GM12878 (cell line): ENCODE measurements around the gene SRBD1. TPM values are rescaled to one million over a fixed set of nuclear protein-coding genes. Genes with fewer than 3 reads are reported as not detected.

ENCODE experiments used
- ATAC-seq: fragments of 200-7000 bp; cut with Tn5 transposase; 3 replicates; pipeline ENCODE4 v1.9.1; 2020; ENCODE audit warnings: mild to moderate bottlenecking, moderate library complexity
- BruUV-seq: library from RNA; stranded (reverse); fragments of 400-500 nt; replicated peaks from 2 replicates; lab custom pipeline; 2021; lab: Mats Ljungman, UMichigan
- CTCF ChIA-PET: fragments of 300-600 bp; sonication (Branson Sonifier 250); formaldehyde crosslinking; extraction: SDS; loops from one replicate; lab custom pipeline; 2021; ENCODE audit warnings: inconsistent platforms; lab: Yijun Ruan, JAX
- POLR2A ChIA-PET: fragments of 350-600 bp; formaldehyde crosslinking; extraction: SDS; loops from one replicate; lab custom pipeline; 2021; ENCODE audit warnings: inconsistent platforms; lab: Charles Lee
- RAD21 ChIA-PET: fragments of 300-600 bp; sonication (Branson Sonifier 250); formaldehyde crosslinking; loops from one replicate; lab custom pipeline; 2023; ENCODE audit warnings: antibody characterized with exemption; ENCODE audit not compliant: unreplicated experiment; lab: Charles Lee
- SMC1A ChIA-PET: fragments of 300-600 bp; sonication (Branson Sonifier 250); formaldehyde crosslinking; loops from one replicate; lab custom pipeline; 2023; ENCODE audit not compliant: unreplicated experiment, uncharacterized antibody; lab: Charles Lee
- DNase-seq: peaks from one replicate; pipeline ENCODE4 v3.0.0-alpha.2; 2011; ENCODE audit warnings: low read depth, low spot score
- FAIRE-seq: peaks from 3 replicates; lab custom pipeline; 2011; peaks lifted over from hg19 to GRCh38; lab: Jason Lieb, UNC
- H2AFZ ChIP-seq: 2 replicates; pipeline ENCODE4 v1.6.0; 2011; ENCODE audit warnings: low read depth, low read length, control low read depth; ENCODE audit not compliant: control insufficient read depth
- H3K27ac ChIP-seq: 2 replicates; pipeline ENCODE4 v1.5.1; 2011; ENCODE audit warnings: control low read depth; ENCODE audit not compliant: control insufficient read depth, insufficient read depth
- H3K27me3 ChIP-seq, 2 experiments: replicated peaks in 1 of 2; 2 replicates each; pipeline versions ENCODE4 v1.6.0 to v1.6.1; 2011; ENCODE audit warnings: low read length in 1 of 2; ENCODE audit not compliant: control insufficient read depth in 2 of 2, insufficient read depth in 2 of 2
- H3K36me3 ChIP-seq, 2 experiments: 2 replicates each; pipeline ENCODE4 v1.5.1; 2011; ENCODE audit warnings: low read length in 1 of 2; ENCODE audit not compliant: control insufficient read depth in 2 of 2, insufficient read depth in 2 of 2
- H3K4me1 ChIP-seq: 2 replicates; pipeline ENCODE4 v1.6.1; 2011; ENCODE audit warnings: mild to moderate bottlenecking, low read length, moderate library complexity, mixed read lengths; ENCODE audit not compliant: control insufficient read depth, insufficient read depth
- H3K4me2 ChIP-seq: 2 replicates; pipeline ENCODE4 v1.6.0; 2011; ENCODE audit warnings: control low read depth; ENCODE audit not compliant: control insufficient read depth, insufficient read depth
- H3K4me3 ChIP-seq: fragments of 200-600 bp; sonication (generic); 2 replicates; pipeline ENCODE4 v1.5.1; 2016
- H3K79me2 ChIP-seq: 2 replicates; pipeline ENCODE4 v1.6.0; 2011; ENCODE audit warnings: low read length; ENCODE audit not compliant: control insufficient read depth, insufficient read depth
- H3K9ac ChIP-seq: 2 replicates; pipeline ENCODE4 v1.8.0; 2011; ENCODE audit warnings: low read length, control low read depth, mixed read lengths; ENCODE audit not compliant: control insufficient read depth, insufficient read depth
- H3K9me3 ChIP-seq: replicated peaks from 3 replicates; pipeline ENCODE4 v1.5.1; 2011; ENCODE audit warnings: mild to moderate bottlenecking, low read length; ENCODE audit not compliant: control insufficient read depth, insufficient read depth
- H4K20me1 ChIP-seq: 2 replicates; pipeline ENCODE4 v1.6.0; 2011; ENCODE audit not compliant: control insufficient read depth, insufficient read depth
- CTCF ChIP-seq, 3 experiments: IDR thresholded peaks in 2 of 3; conservative IDR thresholded peaks in 1 of 3; 2 replicates each; pipeline ENCODE4 v1.5.1; 2011; ENCODE audit warnings: low read depth in 3 of 3, low read length in 3 of 3, mild to moderate bottlenecking in 3 of 3, control low read depth in 2 of 3, moderate library complexity in 2 of 3, inconsistent platforms in 1 of 3, mixed read lengths in 1 of 3; ENCODE audit not compliant: control insufficient read depth in 2 of 3, insufficient read depth in 1 of 3; ENCODE audit errors: extremely low read depth in 1 of 3
- EGR1 ChIP-seq, 2 experiments: IDR thresholded peaks; 1 replicate in 1 of 2; 2 replicates in 1 of 2; pipeline ENCODE4 v1.6.1; 2011 to 2012; ENCODE audit warnings: low read depth in 2 of 2, low read length in 2 of 2, borderline replicate concordance in 1 of 2, mild to moderate bottlenecking in 1 of 2, moderate library complexity in 1 of 2
- GATAD2B ChIP-seq: fragments of 450-650 bp; conservative IDR thresholded peaks from 2 replicates; pipeline ENCODE4 v1.6.1; 2017; ENCODE audit warnings: low read depth, mild to moderate bottlenecking, moderate library complexity
- HDAC6 ChIP-seq: fragments of 200-600 bp; sonication (generic); IDR thresholded peaks from one replicate; pipeline ENCODE4 v1.8.0; 2017; ENCODE audit warnings: antibody characterized with exemption; ENCODE audit not compliant: unreplicated experiment
- JUNB ChIP-seq: IDR thresholded peaks from 2 replicates; pipeline ENCODE4 v1.6.1; 2016; ENCODE audit warnings: antibody characterized with exemption, mild to moderate bottlenecking
- MEF2B ChIP-seq: fragments of 450-650 bp; IDR thresholded peaks from 2 replicates; pipeline ENCODE4 v1.6.1; 2018; ENCODE audit warnings: mild to moderate bottlenecking, moderate library complexity; ENCODE audit not compliant: partially characterized antibody, poor library complexity, severe bottlenecking
- MTA3 ChIP-seq: IDR thresholded peaks from 2 replicates; pipeline ENCODE4 v1.6.1; 2012; ENCODE audit warnings: low read length, inconsistent platforms, borderline replicate concordance
- NFXL1 ChIP-seq: fragments of 450-650 bp; IDR thresholded peaks from 2 replicates; pipeline ENCODE4 v1.6.1; 2017; ENCODE audit warnings: antibody characterized with exemption, mild to moderate bottlenecking, borderline replicate concordance
- POLR2AphosphoS5 ChIP-seq: IDR thresholded peaks from 2 replicates; pipeline ENCODE4 v1.6.1; 2011; ENCODE audit warnings: mild to moderate bottlenecking, low read length, inconsistent platforms
- SKIL ChIP-seq: fragments of 450-650 bp; IDR thresholded peaks from 2 replicates; pipeline ENCODE4 v1.6.1; 2017; ENCODE audit warnings: mild to moderate bottlenecking, low read depth, inconsistent platforms; ENCODE audit not compliant: poor library complexity, severe bottlenecking
- STAT1 ChIP-seq: fragments of 450-650 bp; conservative IDR thresholded peaks from 2 replicates; pipeline ENCODE4 v1.6.1; 2014; ENCODE audit warnings: antibody characterized with exemption, mild to moderate bottlenecking
- SUPT20H ChIP-seq: IDR thresholded peaks from 2 replicates; pipeline ENCODE4 v1.6.1; 2011; ENCODE audit warnings: low read depth, mild to moderate bottlenecking, low read length, moderate library complexity, borderline replicate concordance; ENCODE audit not compliant: control insufficient read depth
- TARDBP ChIP-seq: IDR thresholded peaks from 2 replicates; pipeline ENCODE4 v1.6.1; 2016; ENCODE audit warnings: borderline replicate concordance
- TBL1XR1 ChIP-seq: IDR thresholded peaks from 2 replicates; pipeline ENCODE4 v1.6.1; 2012; ENCODE audit warnings: low read depth, low read length, improper control_type of control experiment
- ZBTB4 ChIP-seq: fragments of 450-650 bp; formaldehyde crosslinking; IDR thresholded peaks from 2 replicates; pipeline ENCODE4 v1.4.0; 2022; ENCODE audit warnings: mild to moderate bottlenecking, moderate library complexity
- WGBS: methylation state at CpG from one replicate; pipeline ENCODE4 v1.1.6; 2016; ENCODE audit warnings: low lambda C conversion rate; ENCODE audit not compliant: insufficient replicate concordance, insufficient coverage; ENCODE audit errors: missing lambda C conversion rate; 5-methylcytosine and 5-hydroxymethylcytosine counted together
- in situ Hi-C: fragments of 300-500 bp; cut with MboI; formaldehyde crosslinking; loops from 9 replicates; pipeline ENCODE4 v1.14.3; 2018; ENCODE audit warnings: mixed read lengths
- intact Hi-C: fragments of 100-400 bp; cut with micrococcal nuclease; formaldehyde crosslinking; loops from one replicate; pipeline ENCODE4 v1.14.2; 2022; ENCODE audit not compliant: unreplicated experiment
- polyA plus RNA-seq, 11 experiments: library from polyadenylated mRNA; depleted of rRNA in 4 of 11; unstranded in 6 of 11; stranded (reverse) in 5 of 11; fragments of >200 nt; fragmentation: Nextera tagmentation in 4 of 11; fragmentation: Illumina TruSeq in 1 of 11; extraction: Ambion mirVana in 4 of 11; extraction: Trizol in 1 of 11; gene quantifications; 1 replicate in 1 of 11; 2 replicates in 10 of 11; pipeline versions ENCODE4 v1.2.1 to v1.2.3, GENCODE V29; 2011 to 2016; ENCODE audit warnings: inconsistent platforms in 2 of 11, missing spikeins in 2 of 11, low read depth in 1 of 11
- total RNA-seq, 4 experiments: library from RNA; depleted of rRNA in 3 of 4; stranded (reverse); fragments of >200 nt in 3 of 4; fragmentation: Illumina TruSeq in 1 of 4; extraction: Trizol in 1 of 4; gene quantifications; 2 replicates each; pipeline versions ENCODE4 v1.2.1 to v1.2.3, GENCODE V29; 2013 to 2021

The SRBD1 gene
- total and polyA plus RNA-seq, 10 of the 15 experiments (the other 5 are each of a cell fraction or from before 2014, with no cell fraction given) = 9.7 to 33.1 (median 20.1) TPM

- POLR2A ChIA-PET = no interaction called here
- no peak overlapping the region for H3K4me3 ChIP-seq
- no TSS peak for BruUV-seq
- H3K27me3 ChIP-seq = 0 out of 4 replicates have a peak, but pooled peaks cover 0 to 2% of the 10 kb centered on the region in 2 experiments
- H3K9ac ChIP-seq = no peak overlapping the region
- no peak overlapping the region for H3K27ac ChIP-seq
- no peaks in the 10 kb centered on the region for H3K4me1 ChIP-seq
- intact Hi-C loops = no loop called here
- in situ Hi-C loops = no loop called here
- H3K79me2 ChIP-seq = no peaks in the 10 kb centered on the region
- no peak for FAIRE-seq
- no peaks in the 10 kb centered on the region for H4K20me1 ChIP-seq
- H2AFZ ChIP-seq = no peak overlapping the region
- WGBS = 44% methylated on average over 19 of the region's 19 CpGs
- no peak for DNase-seq
- no peaks in the 10 kb centered on the region for H3K9me3 ChIP-seq
- H3K4me2 ChIP-seq = no peak overlapping the region
- TF ChIP-seq MTA3 (no peak), NFXL1 (no peak), SKIL (no peak), TARDBP (no peak), EGR1 (IDR thresholded peaks at IDR 0.05; ENCODE audit: borderline replicate concordance in 1 of 2, low read depth in 2 of 2, low read length in 2 of 2) (no peak), MEF2B (no peak), GATAD2B (no peak), POLR2AphosphoS5 (no peak), ZBTB4 (CRISPR knock-in tag) (no peak), TBL1XR1 (no peak), SUPT20H (no peak), JUNB (no peak), STAT1 (no peak), CTCF (IDR thresholded peaks at IDR 0.05 in 2 of 3, conservative IDR thresholded peaks at IDR 0.05 in 1 of 3; ENCODE audit: control insufficient read depth in 2 of 3, extremely low read depth in 1 of 3, insufficient read depth in 1 of 3, low read depth in 3 of 3, low read length in 3 of 3) (no peak), HDAC6 (no peak)
- TF ChIP-seq, all 136 proteins: peak for 0
- RAD21 ChIA-PET = no interaction called here
- no peak for ATAC-seq
- H3K36me3 ChIP-seq = no peaks in the 10 kb centered on the region
- SMC1A ChIA-PET = interaction anchor here (0.9 kb wide), 1 partner anchor 17 kb away, joined by 3 read pairs; no protein-coding TSS in a partner anchor
- CTCF ChIA-PET = no interaction called here
Observed at GRCh38 chr2:45343251-45344017, 267.6 kb downstream of the SRBD1 start.
